Brain microvascular endothelial cell (primary cell): ENCODE measurements around the gene IKZF1.

Experiments
- DNase-seq: peaks from one replicate; pipeline ENCODE4 v3.0.0-alpha.2; 2020
- H3K27ac ChIP-seq: fragments of 250-450 bp; sonication (Bioruptor Pico); 2 replicates; pipeline ENCODE4 v1.5.1; 2020; ENCODE audit warnings: mild to moderate bottlenecking, moderate library complexity
- H3K27me3 ChIP-seq: fragments of 250-450 bp; sonication (Bioruptor Pico); replicated peaks from 2 replicates; pipeline ENCODE4 v1.5.1; 2020; ENCODE audit warnings: mild to moderate bottlenecking
- H3K36me3 ChIP-seq: fragments of 250-450 bp; sonication (Bioruptor Pico); replicated peaks from 2 replicates; pipeline ENCODE4 v1.5.1; 2020; ENCODE audit warnings: mild to moderate bottlenecking
- H3K4me3 ChIP-seq: 2 replicates; pipeline ENCODE4 v1.5.1; 2011; ENCODE audit warnings: low read depth, mild to moderate bottlenecking, control low read depth, low read length, moderate library complexity
- CTCF ChIP-seq: IDR thresholded peaks from 2 replicates; pipeline ENCODE4 v1.5.1; 2011; ENCODE audit warnings: low read depth, mild to moderate bottlenecking, moderate library complexity, low read length, control low read depth, inconsistent platforms; ENCODE audit errors: missing control alignments
- in situ Hi-C: cut with HindIII; loops from 2 replicates; pipeline ENCODE4 v1.10.0; 2017; ENCODE audit warnings: low sequenced_read_pairs, low pct_ligation_motif_present

The IKZF1 gene

GRCh38 chr7:50352751-50353150, 48.2 kb downstream of the IKZF1 start:
- Histone ChIP-seq H3K27ac (no peak overlapping the region), H3K4me3 (no peak overlapping the region), H3K36me3 (no peaks in the 10 kb centered on the region), H3K27me3 (no peaks in the 10 kb centered on the region)
- in situ Hi-C loops, result no loop called here
- no peak for TF ChIP-seq CTCF
- DNase-seq, result no peak

GRCh38 chr7:50353201-50353600, 48.7 kb downstream of the IKZF1 start:
- no peak for TF ChIP-seq CTCF
- Histone ChIP-seq H3K27ac (no peak overlapping the region), H3K27me3 (no peaks in the 10 kb centered on the region), H3K4me3 (no peak overlapping the region), H3K36me3 (no peaks in the 10 kb centered on the region)
- in situ Hi-C loops, result no loop called here
- DNase-seq, result no peak

- no peak overlapping the region for H3K4me3 ChIP-seq
- DNase-seq, result no peak
- H3K27ac ChIP-seq, result no peak overlapping the region
- in situ Hi-C loops, result no loop called here
- no peaks in the 10 kb centered on the region for H3K36me3 ChIP-seq
- no peak for TF ChIP-seq CTCF
- H3K27me3 ChIP-seq, result no peaks in the 10 kb centered on the region
Observed at GRCh38 chr7:50353894-50354595, 49.5 kb downstream of the IKZF1 start.

GRCh38 chr7:50355817-50356178, 51.3 kb downstream of the IKZF1 start:
- no peak for TF ChIP-seq CTCF
- DNase-seq, result no peak
- Histone ChIP-seq H3K27me3 (no peaks in the 10 kb centered on the region), H3K27ac (no peak overlapping the region), H3K4me3 (no peak overlapping the region), H3K36me3 (no peaks in the 10 kb centered on the region)
- in situ Hi-C loops, result no loop called here

GRCh38 chr7:50356212-50356944, 51.9 kb downstream of the IKZF1 start:
- no peaks in the 10 kb centered on the region for H3K27me3 ChIP-seq
- no peak for DNase-seq
- in situ Hi-C loops, result no loop called here
- H3K27ac ChIP-seq, result no peak overlapping the region
- no peak overlapping the region for H3K4me3 ChIP-seq
- H3K36me3 ChIP-seq, result no peaks in the 10 kb centered on the region
- TF ChIP-seq CTCF, result no peak
